Frontal cortex (tissue), 4 donors: Measurements from ENCODE around the gene VBP1. TPM values are rescaled to one million over a fixed set of nuclear protein-coding genes. Genes with fewer than 3 reads are reported as not detected.
"Not testable (repeated sequence)": the region's sequence is repeated elsewhere in the genome, so short reads cannot be mapped to it uniquely, and the experiment has no call there.

ENCODE experiments used
- DNase-seq, 2 donors: peaks; one replicate each; pipeline ENCODE4 v3.0.0; 2012; ENCODE audit warnings: low spot score in 2 of 2
- FAIRE-seq: peaks from 2 replicates; lab custom pipeline; 2012; peaks lifted over from hg19 to GRCh38; lab: Jason Lieb, UNC
- total RNA-seq: library from RNA; depleted of rRNA; stranded (reverse); fragments of >200 nt; gene quantifications from one replicate; pipeline ENCODE4 v1.2.3, GENCODE V29; 2014
- donor health status: control.
- donor health status: control.
- donor health status: control.

Gene VBP1, protein sequence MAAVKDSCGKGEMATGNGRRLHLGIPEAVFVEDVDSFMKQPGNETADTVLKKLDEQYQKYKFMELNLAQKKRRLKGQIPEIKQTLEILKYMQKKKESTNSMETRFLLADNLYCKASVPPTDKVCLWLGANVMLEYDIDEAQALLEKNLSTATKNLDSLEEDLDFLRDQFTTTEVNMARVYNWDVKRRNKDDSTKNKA
- 126 TPM for total RNA-seq

- FAIRE-seq (no peak), DNase-seq (peak; percentile 80 to 84)
Measured at GRCh38 chrX:155216179-155216939, at the start of gene VBP1. VBP1 (plus strand) TSS chrX:155216460; CDS start chrX:155216483, 23 bp downstream.

- FAIRE-seq (no peak), DNase-seq (no peak)
Measured at GRCh38 chrX:155169881-155170280, 46.4 kb upstream of the VBP1 start.

- DNase-seq (no peak), FAIRE-seq (no peak)
Measured at GRCh38 chrX:155179346-155179997, 36.8 kb upstream of the VBP1 start.

- no peak for FAIRE-seq
Measured at GRCh38 chrX:155188786-155189185, 27.5 kb upstream of the VBP1 start.

DNA sequence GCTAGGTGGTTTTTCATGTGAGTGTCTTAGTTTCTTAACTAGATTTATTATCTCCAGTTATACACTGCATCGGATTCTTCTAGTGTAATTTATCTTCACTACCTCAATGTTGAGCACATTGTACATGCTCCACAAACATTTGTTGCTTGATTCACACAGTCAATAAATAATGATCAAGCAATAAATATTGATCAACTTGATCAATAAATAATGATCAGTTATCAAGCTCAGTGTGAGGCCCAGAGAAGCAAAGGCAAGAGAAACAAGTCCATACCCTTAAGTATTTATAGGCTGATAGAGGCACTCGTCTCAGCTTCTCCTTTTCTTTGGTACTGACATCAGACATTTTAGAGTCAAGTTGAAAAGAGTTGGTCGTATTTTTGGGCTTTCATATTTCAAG, 5.1 kb upstream of the VBP1 start:
- FAIRE-seq (no peak), DNase-seq (no peak)

More at GRCh38 chrX:155188786-155189185, 27.5 kb upstream of the VBP1 start:
- no peak for DNase-seq

DNA sequence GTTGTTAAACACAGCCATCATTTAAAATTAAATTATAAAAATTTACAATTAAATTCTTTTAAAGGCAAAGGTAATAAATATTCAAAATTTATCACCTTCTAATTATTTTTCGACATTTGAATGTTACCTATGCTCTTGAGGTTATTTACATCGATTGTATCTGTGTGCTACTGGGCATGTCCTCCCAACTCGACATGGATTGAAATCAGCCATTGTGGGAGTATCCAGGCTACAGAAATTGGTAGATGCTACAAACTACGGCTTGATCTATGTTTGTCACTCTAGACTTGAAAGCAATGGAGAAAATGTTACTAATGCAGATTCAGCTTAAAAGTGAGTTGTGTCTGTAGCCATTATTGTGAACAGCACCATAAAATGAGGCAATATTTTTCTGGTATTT, 2.5 kb upstream of the VBP1 start:
- no peak for FAIRE-seq

DNA sequence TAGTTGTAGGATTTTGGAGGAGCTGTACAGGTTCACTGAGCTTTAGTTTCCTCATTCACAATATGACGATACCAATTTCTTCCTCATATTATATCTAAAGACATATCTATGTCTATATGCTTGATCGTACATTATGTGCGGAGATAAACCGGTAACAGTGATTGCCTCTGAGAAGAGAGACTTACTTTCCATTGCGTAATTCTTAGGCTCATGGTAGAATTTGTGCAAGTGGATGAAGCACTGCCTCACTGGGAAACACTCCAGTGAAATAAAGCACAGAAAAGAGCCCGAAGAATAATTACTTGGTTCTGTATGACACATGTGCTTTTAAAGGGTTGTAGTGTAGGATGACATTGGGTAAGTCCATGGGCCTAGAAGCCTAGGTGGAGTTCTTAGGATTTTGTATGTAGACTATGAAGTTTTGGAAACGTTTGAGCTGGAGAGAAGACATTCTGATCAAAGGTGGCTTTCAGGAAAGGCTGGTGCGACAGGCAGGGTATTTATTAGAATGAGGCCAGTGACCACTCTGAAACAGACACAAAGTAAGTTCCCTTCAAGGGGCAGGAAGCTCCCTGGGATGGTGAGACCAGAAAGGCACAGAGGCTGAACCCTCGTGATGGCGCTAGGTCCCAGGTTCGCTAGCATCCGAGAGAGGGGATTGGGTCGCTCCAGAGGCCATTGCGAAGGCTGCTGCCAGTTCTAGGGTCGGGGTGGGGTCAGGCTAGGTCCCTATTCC, 649 bp upstream of the VBP1 start:
- DNase-seq (no peak), FAIRE-seq (no peak)

More for the DNA sequence above, 2.5 kb upstream of the VBP1 start:
- no peak for DNase-seq

GRCh38 chrX:155216940-155217440, 730 bp downstream of the VBP1 start:
- DNase-seq (peak in 1 of 2 donors; percentile 18), FAIRE-seq (no peak)

- DNase-seq (no peak), FAIRE-seq (no peak)
Measured at GRCh38 chrX:155218777-155219176, 2.5 kb downstream of the VBP1 start.

- DNase-seq = no peak
- no peak for FAIRE-seq
Measured at GRCh38 chrX:155221351-155221750, 5.1 kb downstream of the VBP1 start.

- not testable (repeated sequence) for FAIRE-seq, DNase-seq
Measured at GRCh38 chrX:155223746-155224145, 7.5 kb downstream of the VBP1 start.

GRCh38 chrX:155225774-155226173, 9.5 kb downstream of the VBP1 start:
- no peak for FAIRE-seq
- no peak for DNase-seq

GRCh38 chrX:155231163-155231562, 14.9 kb downstream of the VBP1 start:
- FAIRE-seq (no peak), DNase-seq (no peak)

DNA sequence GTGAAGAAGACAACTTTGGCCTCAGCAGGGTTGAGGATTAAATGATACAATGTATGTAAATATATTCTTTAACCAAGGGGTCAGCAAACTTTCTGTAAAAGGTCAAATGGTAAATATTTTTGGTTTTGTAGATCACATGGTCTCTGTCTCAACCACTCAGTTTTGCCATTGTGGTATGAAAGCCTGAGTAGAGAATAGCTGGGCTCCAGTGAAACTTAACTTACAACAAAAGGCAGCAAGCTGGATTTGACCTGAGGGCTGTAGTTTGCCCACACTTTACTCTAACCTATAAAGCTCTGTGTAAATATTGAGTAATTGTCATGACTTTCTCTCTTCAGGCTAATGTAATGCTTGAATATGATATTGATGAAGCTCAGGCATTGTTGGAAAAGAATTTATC, 19.6 kb downstream of the VBP1 start:
- DNase-seq (no peak), FAIRE-seq (no peak)

GRCh38 chrX:155237719-155238118, 21.5 kb downstream of the VBP1 start:
- FAIRE-seq = no peak

GRCh38 chrX:155242300-155242699, 26.0 kb downstream of the VBP1 start:
- FAIRE-seq (no peak), DNase-seq (no peak)

More at GRCh38 chrX:155237719-155238118, 21.5 kb downstream of the VBP1 start:
- no peak for DNase-seq

DNA sequence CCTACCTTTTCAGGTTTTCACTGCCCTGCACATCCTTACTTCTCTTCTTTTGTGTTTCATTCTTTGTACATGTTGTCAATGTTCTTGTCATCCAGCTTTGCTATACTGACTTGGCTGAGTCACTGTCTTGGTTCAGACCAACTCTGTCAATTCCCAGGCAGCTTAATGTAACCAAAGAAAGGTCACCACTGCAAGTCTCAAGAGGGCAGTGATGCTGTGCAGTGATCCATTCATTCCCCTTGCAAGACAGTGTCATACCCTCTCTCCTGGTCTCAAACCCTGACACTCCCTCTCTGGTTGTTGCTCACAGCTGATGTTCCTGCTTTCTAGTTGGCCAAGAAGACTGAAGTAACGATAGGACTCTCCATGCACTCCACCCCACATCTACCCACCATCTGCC, 30.5 kb downstream of the VBP1 start:
- no peak for FAIRE-seq

GRCh38 chrX:155247497-155247896, 31.2 kb downstream of the VBP1 start:
- DNase-seq (no peak), FAIRE-seq (no peak)

More for the DNA sequence above, 30.5 kb downstream of the VBP1 start:
- no peak for DNase-seq

DNA sequence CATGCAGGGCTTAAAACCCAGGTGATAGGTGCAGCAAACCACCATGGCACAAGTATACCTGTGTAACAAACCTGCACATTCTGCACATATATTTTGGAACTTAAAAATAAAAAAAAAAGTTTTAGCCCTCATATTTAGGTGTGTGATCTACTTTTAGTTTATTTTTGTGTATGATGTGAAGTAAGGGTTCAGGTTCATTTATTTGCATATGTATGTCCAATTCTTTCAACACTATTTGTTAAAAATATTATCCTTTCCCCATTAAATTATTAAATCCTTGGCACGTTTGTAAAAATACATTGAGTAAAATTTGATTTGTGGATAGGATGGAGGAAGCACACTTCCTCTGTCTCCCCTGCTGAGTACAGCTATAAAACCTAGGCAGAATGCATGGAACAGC, 35.1 kb downstream of the VBP1 start:
- DNase-seq = no peak
- no peak for FAIRE-seq

GRCh38 chrX:155259752-155260151, 43.5 kb downstream of the VBP1 start:
- FAIRE-seq (no peak), DNase-seq (no peak)
